Choroid plexus epithelial cell (primary cell): Measurements from ENCODE around the gene RSPH3.
"Not testable (repeated sequence)": the region's sequence is repeated elsewhere in the genome, so short reads cannot be mapped to it uniquely, and the experiment has no call there.

Experiments
- DNase-seq: peaks from one replicate; pipeline ENCODE4 v3.0.0-alpha.2; 2010; ENCODE audit warnings: low read depth
- H3K4me3 ChIP-seq: 2 replicates; pipeline ENCODE4 v1.5.1; 2011; ENCODE audit warnings: low read depth, mild to moderate bottlenecking, control low read depth, low read length, moderate library complexity
- CTCF ChIP-seq: conservative IDR thresholded peaks from 2 replicates; pipeline ENCODE4 v1.5.1; 2011; ENCODE audit warnings: low read depth, mild to moderate bottlenecking, control low read depth, inconsistent platforms, low read length, moderate library complexity

The RSPH3 gene

DNA sequence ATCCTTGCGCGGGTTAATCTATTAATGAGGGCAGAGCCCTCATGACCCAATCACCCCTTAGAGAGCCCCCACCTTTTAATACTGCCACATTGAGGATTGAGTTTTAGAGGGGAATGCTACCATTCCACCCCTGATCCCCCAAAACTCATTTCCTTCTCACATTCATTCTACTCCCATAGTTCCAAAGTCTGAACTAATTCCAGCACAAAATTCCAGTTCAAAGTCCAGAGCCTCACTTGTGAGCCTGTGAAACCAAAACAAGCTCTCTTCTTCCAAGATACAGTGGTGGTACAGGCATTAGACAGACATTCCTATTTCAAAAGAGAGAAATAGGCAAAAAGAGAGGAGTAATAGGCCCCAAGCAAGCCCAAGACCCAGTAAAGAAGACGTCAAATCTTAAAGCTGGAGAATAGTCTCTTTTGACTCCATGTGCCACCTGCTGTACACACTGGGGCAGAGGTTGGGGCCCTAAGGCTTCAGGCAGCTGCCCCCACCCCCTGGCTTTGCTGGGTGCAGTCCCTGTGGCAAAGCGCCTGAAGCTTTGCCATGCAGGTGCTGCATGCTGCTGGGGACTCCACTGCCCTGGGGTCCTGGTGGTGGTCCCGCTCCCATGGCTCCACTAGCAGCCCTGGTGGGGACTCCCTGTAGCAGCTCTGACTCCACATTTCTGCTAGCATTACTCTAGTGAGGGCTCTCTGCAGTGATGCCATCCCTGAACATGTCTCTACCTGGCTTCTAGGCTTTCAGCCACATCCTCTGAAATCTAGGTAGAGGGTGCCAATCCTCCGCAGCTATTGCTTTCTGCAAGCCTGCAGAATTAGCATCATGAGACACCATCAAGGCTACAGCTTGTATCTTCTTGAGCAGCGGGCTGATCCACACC is 41.3 kb downstream of the RSPH3 start:
- no peak for DNase-seq

GRCh38 chr6:158955255-158955654 is 44.7 kb downstream of the RSPH3 start:
- peak; percentile 7 for DNase-seq
- TF ChIP-seq CTCF = no peak
- no peak overlapping the region for H3K4me3 ChIP-seq

More for the DNA sequence above, 41.3 kb downstream of the RSPH3 start:
- H3K4me3 ChIP-seq = no peak overlapping the region
- TF ChIP-seq CTCF = no peak

GRCh38 chr6:158954753-158955152 is 45.2 kb downstream of the RSPH3 start:
- TF ChIP-seq CTCF = no peak
- no peak for DNase-seq
- H3K4me3 ChIP-seq = no peak overlapping the region

DNA sequence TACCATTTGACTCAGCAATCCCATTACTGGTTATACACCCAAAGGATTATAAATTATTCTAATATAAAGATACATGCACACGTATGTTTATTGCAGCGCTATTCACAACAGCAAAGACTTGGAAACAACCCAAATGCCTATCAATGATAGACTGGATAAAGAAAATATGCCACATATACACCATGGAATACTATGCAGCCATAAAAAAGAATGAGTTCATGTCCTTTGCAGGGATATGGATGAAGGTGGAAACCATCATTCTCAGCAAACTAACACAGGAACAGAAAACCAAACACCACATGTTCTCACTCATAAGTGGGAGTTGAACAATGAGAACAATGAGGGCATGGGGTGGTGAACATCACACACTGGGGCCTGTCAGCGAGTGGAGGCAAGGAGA is 48.0 kb downstream of the RSPH3 start:
- DNase-seq, H3K4me3 ChIP-seq: not testable (repeated sequence)

GRCh38 chr6:158951565-158951964 is 48.4 kb downstream of the RSPH3 start:
- DNase-seq = not testable (repeated sequence)

GRCh38 chr6:158947284-158947683 is 52.7 kb downstream of the RSPH3 start:
- H3K4me3 ChIP-seq = no peak overlapping the region
- DNase-seq = no peak
- no peak for TF ChIP-seq CTCF

More at GRCh38 chr6:158951565-158951964, 48.4 kb downstream of the RSPH3 start:
- not testable (repeated sequence) for H3K4me3 ChIP-seq

DNA sequence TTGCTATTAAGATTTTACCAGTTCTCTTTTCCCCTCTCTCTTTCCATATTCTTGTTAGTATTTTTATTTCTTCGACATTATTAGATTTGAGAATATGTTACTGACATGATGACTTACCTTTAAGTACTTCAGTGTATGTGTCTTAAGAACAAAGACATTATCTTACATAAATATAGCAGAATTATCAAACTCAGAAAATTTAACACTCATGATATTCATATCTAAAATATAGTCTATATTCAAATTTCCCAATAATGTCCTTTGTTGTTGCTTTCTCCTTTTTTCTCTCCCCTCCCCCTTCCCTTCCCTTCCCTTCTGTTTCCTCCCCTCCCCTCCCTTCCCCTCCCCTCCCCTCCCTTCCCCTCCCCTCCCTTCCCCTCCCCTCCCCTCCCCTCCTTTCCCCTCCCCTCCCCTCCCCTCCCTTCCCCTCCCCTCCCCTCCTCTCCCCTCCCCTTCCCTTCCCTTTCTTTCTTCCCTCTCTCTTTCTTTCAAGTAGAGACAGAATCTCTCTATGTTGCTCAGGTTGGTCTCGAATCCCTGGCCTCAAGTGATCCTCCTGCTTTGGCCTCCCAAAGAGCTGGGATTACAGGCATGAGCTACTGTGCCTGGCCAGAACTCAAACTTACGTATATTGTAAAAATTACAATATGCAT is 56.5 kb downstream of the RSPH3 start:
- no peak for DNase-seq
- no peak for TF ChIP-seq CTCF

DNA sequence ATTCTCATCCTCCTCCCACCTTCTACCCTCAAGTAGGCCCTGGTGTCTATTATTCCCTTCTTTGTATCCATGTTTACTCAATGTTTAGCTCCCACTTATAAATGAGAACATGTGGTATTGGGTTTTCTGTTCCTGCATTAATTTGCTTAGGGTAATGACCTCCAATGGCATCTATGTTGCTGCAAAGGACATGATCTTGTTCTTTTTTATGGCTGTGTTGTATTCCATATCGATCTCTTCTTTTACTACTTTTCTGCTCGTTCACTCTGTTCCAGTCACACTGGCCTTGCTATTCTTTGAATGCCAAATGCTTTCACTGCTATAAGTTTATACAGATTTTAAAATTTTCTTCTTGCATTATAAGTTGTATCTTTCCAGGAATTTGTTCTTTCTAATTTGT is 57.7 kb downstream of the RSPH3 start:
- no peak overlapping the region for H3K4me3 ChIP-seq
- no peak for DNase-seq
- no peak for TF ChIP-seq CTCF

More for the DNA sequence above, 56.5 kb downstream of the RSPH3 start:
- H3K4me3 ChIP-seq = no peak overlapping the region
